Measurements from ENCODE around the gene METTL1.

METTL1 gene

DNA sequence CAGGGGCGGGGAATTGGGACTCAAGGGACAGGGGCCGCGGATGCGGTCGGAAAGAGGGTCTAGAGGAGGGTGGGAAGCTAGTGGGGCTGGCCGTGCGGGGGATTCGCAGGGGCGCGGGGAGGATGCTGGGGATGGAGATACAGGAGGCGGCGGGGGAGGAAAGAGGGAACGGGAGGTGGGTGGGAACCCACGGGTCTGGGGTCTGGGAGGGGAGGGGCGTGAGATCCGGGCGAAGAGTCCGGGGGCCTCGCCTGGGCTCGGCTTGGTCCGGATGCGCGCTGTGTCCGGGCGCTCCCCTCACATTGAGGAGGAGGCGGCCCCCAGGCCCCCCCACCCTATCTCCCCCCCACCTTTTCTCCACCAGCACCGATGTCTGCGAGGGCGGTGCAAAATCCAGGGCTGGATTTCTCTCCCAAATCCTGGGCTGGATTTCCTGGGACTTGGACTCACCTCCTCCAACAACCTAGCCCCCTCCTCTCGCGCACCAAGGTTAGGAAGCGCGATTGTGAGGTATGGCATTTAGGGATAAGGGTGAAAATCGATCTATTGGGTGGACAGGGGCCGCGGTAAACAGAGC is 33.2 kb downstream of the METTL1 start, which contains the start of gene AGAP2:
AGAP2 (minus strand) TSS at position 82 of the 577 bp plus-strand sequence. CDS start 496 bp downstream, outside the sequence.
- TF ChIP-seq, protein P1, sequence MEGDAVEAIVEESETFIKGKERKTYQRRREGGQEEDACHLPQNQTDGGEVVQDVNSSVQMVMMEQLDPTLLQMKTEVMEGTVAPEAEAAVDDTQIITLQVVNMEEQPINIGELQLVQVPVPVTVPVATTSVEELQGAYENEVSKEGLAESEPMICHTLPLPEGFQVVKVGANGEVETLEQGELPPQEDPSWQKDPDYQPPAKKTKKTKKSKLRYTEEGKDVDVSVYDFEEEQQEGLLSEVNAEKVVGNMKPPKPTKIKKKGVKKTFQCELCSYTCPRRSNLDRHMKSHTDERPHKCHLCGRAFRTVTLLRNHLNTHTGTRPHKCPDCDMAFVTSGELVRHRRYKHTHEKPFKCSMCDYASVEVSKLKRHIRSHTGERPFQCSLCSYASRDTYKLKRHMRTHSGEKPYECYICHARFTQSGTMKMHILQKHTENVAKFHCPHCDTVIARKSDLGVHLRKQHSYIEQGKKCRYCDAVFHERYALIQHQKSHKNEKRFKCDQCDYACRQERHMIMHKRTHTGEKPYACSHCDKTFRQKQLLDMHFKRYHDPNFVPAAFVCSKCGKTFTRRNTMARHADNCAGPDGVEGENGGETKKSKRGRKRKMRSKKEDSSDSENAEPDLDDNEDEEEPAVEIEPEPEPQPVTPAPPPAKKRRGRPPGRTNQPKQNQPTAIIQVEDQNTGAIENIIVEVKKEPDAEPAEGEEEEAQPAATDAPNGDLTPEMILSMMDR (IDR thresholded peaks at IDR 0.05; ENCODE audit: insufficient read depth, low read length, poor library complexity, severe bottlenecking): no peak
- Histone ChIP-seq H3K4me3 (replicated peaks; ENCODE audit: low read depth, low read length) (no peak within 1 kb of the TSS), H3K36me3 (ENCODE audit: control insufficient read depth, insufficient read depth, low read length) (peaks cover 6% of the 10 kb centered on the region), H3K27me3 (replicated peaks; ENCODE audit: control insufficient read depth, insufficient read depth, low read length) (no peaks in the 10 kb centered on the region)
- DNase-seq (ENCODE audit: extremely low read depth, insufficient read length): no peak

DNA sequence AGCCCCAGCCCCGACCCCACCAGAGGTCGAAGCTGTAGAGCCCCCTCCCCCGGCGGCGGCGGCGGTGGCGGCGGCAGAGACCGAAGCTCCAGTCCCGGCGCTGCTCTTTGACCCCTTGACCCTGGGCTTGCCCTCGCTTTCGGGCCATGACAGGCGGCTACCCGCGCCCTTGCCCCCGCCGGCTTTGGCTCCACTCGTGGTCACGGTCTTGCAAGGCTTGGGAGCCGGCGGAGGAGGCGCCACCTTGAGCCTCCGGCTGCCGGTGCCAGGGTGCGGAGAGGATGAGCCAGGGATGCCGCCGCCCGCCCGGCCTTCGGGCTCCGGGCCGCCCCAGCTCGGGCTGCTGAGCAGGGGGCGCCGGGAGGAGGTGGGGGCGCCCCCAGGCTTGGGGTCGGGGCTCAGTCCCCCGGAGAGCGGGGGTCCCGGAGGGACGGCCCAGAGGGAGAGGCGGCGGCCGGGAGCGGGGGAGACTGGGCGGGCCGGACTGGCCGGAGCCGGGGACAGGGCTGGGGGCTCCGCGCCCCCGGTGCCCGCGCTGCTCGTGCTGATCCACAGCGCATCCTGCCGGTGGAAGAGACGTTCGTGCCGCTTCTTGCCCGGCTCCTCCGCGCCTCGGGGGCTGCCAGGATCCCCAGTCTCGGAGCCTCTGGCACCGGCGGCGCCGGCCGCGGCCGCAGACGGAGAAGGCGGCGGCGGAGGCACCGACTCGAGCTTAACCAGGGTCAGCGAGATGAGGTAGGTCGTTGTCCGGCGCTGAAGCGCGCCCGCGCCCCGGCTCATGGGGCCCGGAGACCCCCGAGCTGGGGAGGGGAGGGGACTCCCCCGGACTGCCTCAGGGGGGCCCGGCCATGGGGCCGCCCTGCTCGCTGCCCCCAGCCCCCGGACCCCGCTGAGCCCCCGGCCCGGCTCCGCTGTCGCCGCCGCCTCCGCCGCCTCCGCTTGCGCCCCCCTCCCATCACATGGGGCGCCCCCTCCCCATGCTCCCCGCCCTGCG is 34.1 kb downstream of the METTL1 start:
- TF ChIP-seq, protein P1 (IDR thresholded peaks at IDR 0.05; ENCODE audit: insufficient read depth, low read length, poor library complexity, severe bottlenecking): no peak
- H3K36me3 ChIP-seq (ENCODE audit: control insufficient read depth, insufficient read depth, low read length): peaks cover 11% of the 10 kb centered on the region
- no peaks in the 10 kb centered on the region for H3K27me3 ChIP-seq (replicated peaks; ENCODE audit: control insufficient read depth, insufficient read depth, low read length)
- DNase-seq (ENCODE audit: extremely low read depth, insufficient read length): no peak
- H3K4me3 ChIP-seq (replicated peaks; ENCODE audit: low read depth, low read length): no peak overlapping the region

DNA sequence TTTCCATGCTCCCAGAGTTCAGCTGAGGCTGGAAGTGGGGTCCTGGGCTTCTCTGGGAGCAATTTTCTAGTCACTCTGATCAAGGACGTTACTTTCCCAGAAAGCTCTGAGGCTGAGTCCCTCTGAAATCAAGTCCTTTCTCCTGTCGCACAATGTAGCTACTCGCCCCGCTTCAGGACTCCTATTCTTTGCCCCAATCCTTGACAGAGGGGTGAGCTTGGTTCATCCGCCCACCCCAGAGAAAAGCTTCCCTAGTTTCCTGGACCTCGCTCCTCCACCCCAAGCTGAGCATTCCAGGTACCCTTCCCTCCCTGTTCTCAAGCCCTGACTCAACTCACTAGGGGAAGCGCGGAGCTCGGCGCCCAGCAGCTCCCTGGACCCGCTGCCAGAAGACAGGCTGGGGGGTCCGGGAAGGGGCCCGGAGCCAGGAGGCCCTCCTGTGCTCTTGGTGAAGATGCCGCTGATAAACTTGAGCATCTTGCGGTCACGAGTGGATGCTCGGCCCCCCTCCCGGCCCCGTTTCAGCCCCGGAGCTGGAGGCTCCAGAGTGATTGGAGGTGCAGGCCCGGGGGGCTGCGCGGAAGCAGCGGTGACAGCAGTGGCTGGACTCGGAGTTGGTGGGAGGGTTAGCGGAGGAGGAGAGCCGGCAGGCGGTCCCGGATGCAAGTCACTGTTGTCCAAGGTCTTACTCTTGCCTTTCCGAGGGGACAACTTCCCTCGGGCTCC is 35.0 kb downstream of the METTL1 start:
- H3K36me3 ChIP-seq (ENCODE audit: control insufficient read depth, insufficient read depth, low read length): peaks cover 14% of the 10 kb centered on the region
- no peak for DNase-seq (ENCODE audit: extremely low read depth, insufficient read length)
- no peaks in the 10 kb centered on the region for H3K27me3 ChIP-seq (replicated peaks; ENCODE audit: control insufficient read depth, insufficient read depth, low read length)
- no peak overlapping the region for H3K4me3 ChIP-seq (replicated peaks; ENCODE audit: low read depth, low read length)
- TF ChIP-seq, protein P1 (IDR thresholded peaks at IDR 0.05; ENCODE audit: insufficient read depth, low read length, poor library complexity, severe bottlenecking): no peak

DNA sequence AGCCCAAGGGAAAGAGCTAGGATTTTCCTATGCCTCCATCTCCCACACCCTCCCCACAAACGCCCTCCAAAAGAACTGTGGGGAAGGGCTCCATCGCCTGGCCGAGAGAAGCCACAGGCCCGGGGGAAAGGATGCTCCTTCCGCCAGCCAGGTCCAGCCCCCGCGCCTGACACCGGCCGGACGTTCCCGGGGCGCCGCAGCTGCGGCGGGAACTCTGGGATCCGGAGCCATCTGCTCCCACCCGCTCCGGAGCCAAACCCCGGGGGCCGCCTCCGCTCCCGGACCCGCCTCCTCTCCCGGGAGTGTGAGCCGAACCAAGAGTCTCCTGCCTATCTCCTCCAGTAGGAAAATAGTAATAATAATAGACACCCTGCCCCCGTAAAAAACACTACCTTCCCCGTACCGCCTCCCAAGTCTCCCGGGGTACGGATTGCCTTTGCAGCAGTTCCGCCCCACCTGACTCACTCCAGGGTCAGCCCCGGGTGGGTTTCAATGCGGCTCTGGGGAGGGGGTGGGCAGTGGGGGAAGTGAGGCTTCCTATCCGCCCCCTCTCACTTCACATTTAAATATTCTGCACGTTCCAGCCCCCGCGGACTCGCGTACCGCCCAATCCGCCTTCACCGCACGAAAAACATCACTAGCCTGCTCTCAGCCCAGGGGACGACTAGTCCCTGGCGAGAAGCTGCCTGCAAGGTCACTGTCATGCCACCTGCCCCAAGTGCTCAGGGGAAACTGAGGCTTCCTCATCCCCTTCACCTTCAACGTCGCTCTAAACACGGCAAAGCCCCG is 35.8 kb downstream of the METTL1 start:
- no peak overlapping the region for H3K4me3 ChIP-seq (replicated peaks; ENCODE audit: low read depth, low read length)
- DNase-seq (ENCODE audit: extremely low read depth, insufficient read length): no peak
- TF ChIP-seq, protein P1 (IDR thresholded peaks at IDR 0.05; ENCODE audit: insufficient read depth, low read length, poor library complexity, severe bottlenecking): no peak
- H3K36me3 ChIP-seq (ENCODE audit: control insufficient read depth, insufficient read depth, low read length): peaks cover 15% of the 10 kb centered on the region
- no peaks in the 10 kb centered on the region for H3K27me3 ChIP-seq (replicated peaks; ENCODE audit: control insufficient read depth, insufficient read depth, low read length)

DNA sequence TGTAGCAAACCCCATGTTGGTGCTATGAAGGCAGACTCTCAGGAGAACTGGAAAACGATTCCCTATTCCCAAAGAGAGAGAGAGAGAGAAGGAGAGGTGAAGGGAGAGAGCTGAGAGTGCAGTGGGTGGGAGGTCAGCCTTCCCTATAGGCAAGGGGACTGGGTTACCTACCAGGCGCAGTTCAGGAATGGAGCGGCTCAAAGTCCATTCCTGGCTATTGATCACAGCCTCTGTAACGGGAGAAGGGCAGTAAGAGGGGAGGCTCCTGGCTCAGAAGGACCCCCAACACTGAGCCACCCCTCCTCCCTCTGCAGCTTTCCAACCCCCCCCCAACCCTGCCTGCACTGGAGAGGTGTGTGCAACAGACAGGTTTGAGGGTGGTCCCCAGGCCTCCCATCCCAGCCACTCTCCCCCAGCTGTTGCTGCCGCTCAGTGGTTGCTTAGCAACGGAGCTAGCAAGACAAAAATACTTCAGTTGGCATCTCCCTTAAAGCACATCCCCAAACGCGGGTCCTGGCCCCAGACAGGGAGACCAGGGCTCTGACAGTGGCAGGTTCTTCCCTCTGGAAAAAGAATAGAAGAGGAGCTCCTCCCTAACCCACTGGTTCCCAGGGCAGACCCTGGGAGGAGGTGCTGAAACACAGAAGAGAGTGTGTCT is 36.6 kb downstream of the METTL1 start:
- TF ChIP-seq, protein P1 (IDR thresholded peaks at IDR 0.05; ENCODE audit: insufficient read depth, low read length, poor library complexity, severe bottlenecking): no peak
- H3K4me3 ChIP-seq (replicated peaks; ENCODE audit: low read depth, low read length): no peak overlapping the region
- H3K36me3 ChIP-seq (ENCODE audit: control insufficient read depth, insufficient read depth, low read length): peaks cover 20% of the 10 kb centered on the region
- no peaks in the 10 kb centered on the region for H3K27me3 ChIP-seq (replicated peaks; ENCODE audit: control insufficient read depth, insufficient read depth, low read length)
- DNase-seq (ENCODE audit: extremely low read depth, insufficient read length): no peak

Measured in GM06990 (cell line).